ENCODE results near the gene ARHGAP33. TPM values are rescaled to one million over a fixed set of nuclear protein-coding genes. Genes with fewer than 3 reads are reported as not detected.
"Not testable (repeated sequence)": the region's sequence is repeated elsewhere in the genome, so short reads cannot be mapped to it uniquely, and the experiment has no call there.

ARHGAP33 gene
- total RNA-seq, 1 donor from 2014 or later: 20.1 TPM

DNA sequence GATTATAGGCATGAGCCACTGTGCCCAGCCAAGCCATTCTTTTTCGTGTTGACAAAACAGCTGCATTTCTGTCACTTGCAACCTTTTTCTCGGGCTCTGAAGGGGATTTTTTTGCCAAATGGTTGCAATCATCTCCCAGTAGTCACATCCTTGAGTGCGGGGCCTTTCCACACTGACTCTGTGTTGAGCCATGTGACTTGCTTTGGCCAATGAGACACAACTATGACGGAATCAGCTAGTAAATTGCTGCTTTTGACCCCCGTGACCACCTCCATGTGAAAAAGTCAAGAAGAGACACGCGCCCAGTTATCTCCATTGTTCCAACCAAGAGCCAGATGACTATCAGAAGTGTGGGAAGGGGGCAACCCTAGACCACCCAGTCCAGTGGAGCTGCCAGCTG is 58.6 kb downstream of the ARHGAP33 start:
- DNase-seq (ENCODE audit: low spot score): no peak

GRCh38 chr19:35836096-35836495 is 60.7 kb downstream of the ARHGAP33 start:
- DNase-seq (ENCODE audit: low spot score): not testable (repeated sequence)

Other genes starting within 250 kb of the ARHGAP33 start
- not detected for gene SBSN, start 247.3 kb upstream of the ARHGAP33 start, total RNA-seq
- gene GAPDHS, start 242.1 kb upstream of the ARHGAP33 start, total RNA-seq: not detected
- gene TMEM147, start 229.9 kb upstream of the ARHGAP33 start, total RNA-seq: 87.6 TPM
- gene ATP4A, start 211.9 kb upstream of the ARHGAP33 start, total RNA-seq: not detected
- gene PMIS2, start 189.4 kb upstream of the ARHGAP33 start, total RNA-seq: not detected
- 10.7 TPM for gene HAUS5, start 162.8 kb upstream of the ARHGAP33 start, total RNA-seq
- gene RBM42, start 146.5 kb upstream of the ARHGAP33 start, total RNA-seq: 78.3 TPM
- 2.5 TPM for gene ETV2, start 133.8 kb upstream of the ARHGAP33 start, total RNA-seq
- gene COX6B1, start 127.2 kb upstream of the ARHGAP33 start, total RNA-seq: 459 TPM
- 0.89 TPM for gene UPK1A, start 109.0 kb upstream of the ARHGAP33 start, total RNA-seq
- 0.43 TPM for gene ZBTB32, start 71.0 kb upstream of the ARHGAP33 start, total RNA-seq
- 45.1 TPM for gene KMT2B, start 57.6 kb upstream of the ARHGAP33 start, total RNA-seq
- 14.8 TPM for gene IGFLR1, start 33.1 kb upstream of the ARHGAP33 start, total RNA-seq
- 23.9 TPM for gene U2AF1L4, start 30.1 kb upstream of the ARHGAP33 start, total RNA-seq
- 67.9 TPM for gene PSENEN, start 29.9 kb upstream of the ARHGAP33 start, total RNA-seq
- 10.1 TPM for gene LIN37, start 27.0 kb upstream of the ARHGAP33 start, total RNA-seq
- gene HSPB6, start 18.5 kb upstream of the ARHGAP33 start, total RNA-seq: 654 TPM
- 31.2 TPM for gene PROSER3, start 17.4 kb upstream of the ARHGAP33 start, total RNA-seq
- 0.46 TPM for gene PRODH2, start 37.3 kb downstream of the ARHGAP33 start, total RNA-seq
- gene NPHS1, start 76.9 kb downstream of the ARHGAP33 start, total RNA-seq: 0.06 TPM
- 0.12 TPM for gene KIRREL2, start 81.3 kb downstream of the ARHGAP33 start, total RNA-seq
- 85.6 TPM for gene APLP1, start 93.0 kb downstream of the ARHGAP33 start, total RNA-seq
- gene NFKBID, start 125.0 kb downstream of the ARHGAP33 start, total RNA-seq: 34.5 TPM
- 14.4 TPM for gene HCST, start 127.0 kb downstream of the ARHGAP33 start, total RNA-seq
- gene TYROBP, start 132.7 kb downstream of the ARHGAP33 start, total RNA-seq: 94.6 TPM
- 23.7 TPM for gene LRFN3, start 160.8 kb downstream of the ARHGAP33 start, total RNA-seq
- 20.0 TPM for gene SDHAF1, start 219.6 kb downstream of the ARHGAP33 start, total RNA-seq
- 17.4 TPM for gene SYNE4, start 233.2 kb downstream of the ARHGAP33 start, total RNA-seq
- gene ALKBH6, start 238.6 kb downstream of the ARHGAP33 start, total RNA-seq: 34.9 TPM

Data from mucosa of gallbladder (tissue), 1 donor.